Pancreas (tissue), 10 donors: ENCODE measurements around the gene RERE. TPM values are rescaled to one million over a fixed set of nuclear protein-coding genes. Genes with fewer than 3 reads are reported as not detected.

Experiments used
- ATAC-seq, 4 donors: fragments of 200-7000 bp; cut with Tn5 transposase; one replicate each; pipeline versions ENCODE4 v1.8.0 to v1.9.1; 2020; ENCODE audit warnings: mild to moderate bottlenecking in 4 of 4, moderate library complexity in 4 of 4
- DNase-seq, 6 donors: peaks; one replicate each; pipeline ENCODE4 v3.0.0-alpha.2; 2020
- FAIRE-seq: peaks from 2 replicates; lab custom pipeline; 2012; peaks lifted over from hg19 to GRCh38; lab: Jason Lieb, UNC
- H3K27ac ChIP-seq, 4 donors: fragments of 200-600 bp; sonication (generic); 1 replicate in 3 of 4; 2 replicates in 1 of 4; pipeline versions ENCODE4 v1.5.0 to v1.8.0; 2020
- H3K27me3 ChIP-seq, 4 donors: fragments of 200-600 bp; one replicate each; pipeline ENCODE4 v1.8.0; 2021
- H3K36me3 ChIP-seq, 3 donors: fragments of 200-600 bp; sonication (generic) in 1 of 3; one replicate each; pipeline versions ENCODE4 v1.5.0 to v1.8.0; 2020 to 2021
- H3K4me1 ChIP-seq, 3 donors: fragments of 200-600 bp; one replicate each; pipeline ENCODE4 v1.8.0; 2021
- H3K4me3 ChIP-seq, 4 donors: fragments of 200-600 bp; sonication (generic) in 2 of 4; one replicate each; pipeline versions ENCODE4 v1.5.0 to v1.8.0; 2020 to 2021
- H3K9me3 ChIP-seq, 4 donors: fragments of 200-600 bp; one replicate each; pipeline ENCODE4 v1.8.0; 2021
- WGBS, 2 donors: extraction: QIAGEN DNeasy Blood & Tissue Kit; methylation state at CpG; one replicate each; pipeline ENCODE4 v1.1.7; 2013; 5-methylcytosine and 5-hydroxymethylcytosine counted together
- intact Hi-C, 3 donors: fragments of 100-400 bp; cut with DNase I; formaldehyde crosslinking; loops; one replicate each; pipeline versions ENCODE4 v1.11.1 to v1.14.2; 2022
- polyA plus RNA-seq, 2 donors: library from polyadenylated mRNA; stranded (reverse); fragments of 200-250 nt; gene quantifications; one replicate each; pipeline ENCODE4 v1.2.3, GENCODE V29; 2013
- total RNA-seq, 6 donors: library from RNA; stranded (reverse); fragmentation: NEBNext Ultra II Directional in 4 of 6; extraction: Animal tissue kit (Norgen Biotek cat#: 25700) in 4 of 6; gene quantifications; one replicate each; pipeline versions ENCODE4 v1.2.1 to v1.2.4, GENCODE V29; 2021 to 2023
- TF ChIP-seq, protein P1 (sequence below), 4 donors: fragments of 200-600 bp; sonication (generic) in 3 of 4; IDR thresholded peaks; one replicate each; pipeline versions ENCODE4 v1.5.0 to v1.8.0; 2021; ENCODE audit warnings: antibody characterized with exemption in 4 of 4
- donor health status: healthy with polysubstance abuse.
- donor health status: DM: no; HTN: no; CAD: no; lungs with moderate emphysema.
- donor health status: DM: no; HTN: no; CAD: no.
- donor health status: control.
- donor health status: control.
- donor health status: Bipolar disorder and iron deficiency.
- donor health status: DM: yes; HTN: yes; CAD: no.
- donor health status: DM: no; HTN: no; CAD: no.
- donor health status: DM: no; HTN: no; CAD: no.
- donor health status: DM: yes; HTN: yes; CAD: no.

The RERE gene
- total and polyA plus RNA-seq, 8 donors, result 27.0 to 76.7 (median 50.7) TPM

DNA sequence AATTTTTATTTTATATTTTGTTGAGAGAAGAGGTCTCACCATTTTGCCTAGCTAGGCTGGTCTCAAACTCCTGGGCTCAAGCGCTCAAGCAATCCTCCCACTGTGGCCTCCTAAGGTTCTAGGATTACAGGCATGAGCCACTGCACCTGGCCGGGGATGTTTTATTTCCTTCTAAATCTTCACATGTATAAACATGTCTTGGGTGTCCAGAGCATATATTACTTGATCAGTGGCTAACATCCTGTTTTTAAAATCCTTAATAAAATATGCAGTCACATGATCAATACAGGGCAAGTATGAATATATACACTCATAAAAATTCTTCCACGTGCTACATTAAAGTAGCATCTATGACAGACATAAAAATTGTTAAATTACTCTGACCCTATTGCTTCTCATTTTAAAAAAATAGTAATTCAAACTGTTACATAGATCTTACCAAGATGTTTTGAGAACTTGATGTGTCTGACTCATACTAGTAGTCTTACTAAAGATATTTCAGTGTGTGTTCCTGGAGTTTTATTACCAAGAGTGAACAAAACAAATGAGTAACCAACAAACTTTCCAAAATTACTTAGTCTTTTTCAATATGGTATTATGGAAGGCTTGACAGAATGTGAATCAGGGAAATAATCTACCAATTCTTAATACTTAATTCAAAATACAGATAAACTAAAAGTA lies 277.0 kb downstream of the RERE start:
- intact Hi-C loops, result no loop called here
- H3K9me3 ChIP-seq, result no peaks in the 10 kb centered on the region
- peak; percentile 65 for FAIRE-seq
- no peak overlapping the region for H3K27ac ChIP-seq
- 80 to 91% methylated on average over 3 of the region's 3 CpGs for WGBS, 2 donors
- ATAC-seq, result peak in 1 of 4 donors; percentile 42
- no peaks in the 10 kb centered on the region for H3K36me3 ChIP-seq
- H3K27me3 ChIP-seq, result no peaks in the 10 kb centered on the region
- H3K4me1 ChIP-seq, result no peaks in the 10 kb centered on the region
- TF ChIP-seq, protein P1, sequence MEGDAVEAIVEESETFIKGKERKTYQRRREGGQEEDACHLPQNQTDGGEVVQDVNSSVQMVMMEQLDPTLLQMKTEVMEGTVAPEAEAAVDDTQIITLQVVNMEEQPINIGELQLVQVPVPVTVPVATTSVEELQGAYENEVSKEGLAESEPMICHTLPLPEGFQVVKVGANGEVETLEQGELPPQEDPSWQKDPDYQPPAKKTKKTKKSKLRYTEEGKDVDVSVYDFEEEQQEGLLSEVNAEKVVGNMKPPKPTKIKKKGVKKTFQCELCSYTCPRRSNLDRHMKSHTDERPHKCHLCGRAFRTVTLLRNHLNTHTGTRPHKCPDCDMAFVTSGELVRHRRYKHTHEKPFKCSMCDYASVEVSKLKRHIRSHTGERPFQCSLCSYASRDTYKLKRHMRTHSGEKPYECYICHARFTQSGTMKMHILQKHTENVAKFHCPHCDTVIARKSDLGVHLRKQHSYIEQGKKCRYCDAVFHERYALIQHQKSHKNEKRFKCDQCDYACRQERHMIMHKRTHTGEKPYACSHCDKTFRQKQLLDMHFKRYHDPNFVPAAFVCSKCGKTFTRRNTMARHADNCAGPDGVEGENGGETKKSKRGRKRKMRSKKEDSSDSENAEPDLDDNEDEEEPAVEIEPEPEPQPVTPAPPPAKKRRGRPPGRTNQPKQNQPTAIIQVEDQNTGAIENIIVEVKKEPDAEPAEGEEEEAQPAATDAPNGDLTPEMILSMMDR (IDR thresholded peaks at IDR 0.05), result no peak
- no peak overlapping the region for H3K4me3 ChIP-seq
- DNase-seq, result no peak

DNA sequence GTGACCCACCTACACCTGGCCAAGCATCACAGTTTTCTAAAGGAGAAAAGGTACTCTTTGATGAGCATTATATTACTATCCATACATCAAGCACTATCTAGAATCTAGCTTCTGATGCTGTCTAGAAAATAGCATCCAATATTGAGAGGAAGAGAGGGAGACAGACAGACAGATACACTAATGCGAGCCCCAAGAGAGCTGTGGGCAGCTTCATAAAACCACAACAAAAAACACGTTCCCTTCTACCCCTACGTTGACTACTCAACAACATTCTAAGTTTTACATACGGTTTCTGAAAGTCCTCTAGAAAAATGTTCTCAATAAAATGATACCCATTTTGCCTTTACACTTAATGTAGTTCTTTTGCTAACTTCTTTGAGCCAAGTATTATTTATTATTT lies 277.8 kb downstream of the RERE start:
- Histone ChIP-seq H3K4me1 (no peaks in the 10 kb centered on the region), H3K4me3 (no peak overlapping the region), H3K27ac (no peak overlapping the region), H3K9me3 (no peaks in the 10 kb centered on the region), H3K27me3 (no peaks in the 10 kb centered on the region), H3K36me3 (no peaks in the 10 kb centered on the region)
- FAIRE-seq (no peak), DNase-seq (no peak), ATAC-seq (no peak)
- TF ChIP-seq, protein P1 (IDR thresholded peaks at IDR 0.05), result no peak
- WGBS, 2 donors, result 91 to 98% methylated on average over 4 of the region's 4 CpGs
- intact Hi-C loops, result no loop called here

DNA sequence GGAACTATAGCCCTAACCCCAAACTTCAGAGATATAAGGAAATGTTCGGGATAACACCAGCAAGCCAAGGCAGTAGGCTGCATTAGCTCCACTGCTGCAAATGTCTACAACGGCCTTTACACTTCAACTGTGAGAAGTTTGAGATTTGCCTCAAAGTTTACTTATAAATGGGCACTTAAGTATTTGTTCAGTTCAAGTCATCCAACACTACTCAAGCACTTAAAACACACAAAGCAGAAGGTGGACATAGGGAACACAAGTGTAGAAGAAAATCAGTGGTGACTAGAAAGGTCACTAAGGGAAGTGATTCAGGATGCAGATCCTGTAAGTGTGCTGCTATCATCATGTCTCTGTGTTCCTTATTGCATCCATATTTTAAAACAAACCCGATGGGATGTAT lies 278.9 kb downstream of the RERE start:
- H3K4me1 ChIP-seq, result no peaks in the 10 kb centered on the region

DNA sequence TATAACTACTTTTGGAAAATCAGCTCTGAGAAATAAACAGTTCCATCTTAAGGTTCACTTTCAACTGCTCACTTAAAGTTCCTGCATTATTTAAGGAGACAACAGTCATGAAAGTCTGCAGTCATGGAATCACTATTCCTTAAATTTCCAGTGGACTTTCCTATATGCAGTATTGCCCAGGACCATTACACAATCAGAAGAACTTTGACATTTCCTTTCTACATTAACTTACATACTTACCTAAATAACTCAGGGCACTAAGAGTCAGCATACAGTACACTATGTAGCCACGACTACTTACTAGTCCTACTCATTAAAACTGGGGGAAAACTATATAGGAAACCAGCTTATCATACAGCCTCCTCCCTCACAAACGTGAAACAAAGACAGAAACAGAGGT lies 279.4 kb downstream of the RERE start:
- Histone ChIP-seq H3K27me3 (no peaks in the 10 kb centered on the region), H3K27ac (no peak overlapping the region), H3K4me1 (no peaks in the 10 kb centered on the region), H3K36me3 (no peaks in the 10 kb centered on the region), H3K4me3 (no peak overlapping the region), H3K9me3 (no peaks in the 10 kb centered on the region)
- no peak for DNase-seq
- FAIRE-seq, result no peak
- TF ChIP-seq, protein P1 (IDR thresholded peaks at IDR 0.05), result no peak
- intact Hi-C loops, result no loop called here
- ATAC-seq, result no peak
- WGBS, 2 donors, result 68 to 72% methylated on average over 2 of the region's 2 CpGs

More for the DNA sequence above, 278.9 kb downstream of the RERE start:
- Histone ChIP-seq H3K4me3 (no peak overlapping the region), H3K27ac (no peak overlapping the region), H3K9me3 (no peaks in the 10 kb centered on the region), H3K36me3 (no peaks in the 10 kb centered on the region), H3K27me3 (no peaks in the 10 kb centered on the region)
- 74 to 79% methylated on average over 3 of the region's 3 CpGs for WGBS, 2 donors
- FAIRE-seq (no peak), ATAC-seq (no peak), DNase-seq (no peak)
- intact Hi-C loops, result no loop called here
- TF ChIP-seq, protein P1 (IDR thresholded peaks at IDR 0.05), result no peak

DNA sequence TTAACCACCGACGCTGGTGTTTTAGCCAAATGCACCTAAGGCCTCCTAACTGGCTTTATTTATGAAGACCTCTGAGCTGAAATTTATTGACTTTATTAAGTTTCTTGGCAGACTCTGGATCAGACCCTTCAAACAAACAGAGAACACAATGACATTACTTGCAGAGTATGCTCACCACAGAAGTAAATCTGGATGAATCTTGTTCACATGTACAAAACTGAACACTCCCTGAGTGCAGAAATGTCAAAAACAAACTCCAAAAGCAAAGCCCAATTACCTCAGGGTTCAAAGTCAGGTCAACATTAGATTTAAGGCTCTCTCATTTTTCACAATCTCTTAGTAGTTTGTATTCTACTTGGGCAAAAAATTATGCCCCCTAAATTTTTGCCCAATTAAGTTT lies 280.9 kb downstream of the RERE start:
- 86 to 91% methylated on average over 2 of the region's 2 CpGs for WGBS, 2 donors
- no peak overlapping the region for H3K27ac ChIP-seq
- H3K27me3 ChIP-seq, result no peaks in the 10 kb centered on the region
- no peaks in the 10 kb centered on the region for H3K9me3 ChIP-seq
- DNase-seq (no peak), FAIRE-seq (no peak), ATAC-seq (no peak)
- intact Hi-C loops, result no loop called here
- no peaks in the 10 kb centered on the region for H3K36me3 ChIP-seq
- H3K4me1 ChIP-seq, result no peaks in the 10 kb centered on the region
- no peak overlapping the region for H3K4me3 ChIP-seq
- TF ChIP-seq, protein P1 (IDR thresholded peaks at IDR 0.05), result no peak
